GM18507 (cell line): ENCODE measurements around the gene DAGLB.
A peak's percentile ranks its signal among the peaks of the same experiment; 100 is the strongest.

Source experiments
- DNase-seq: peaks from one replicate; pipeline ENCODE4 v3.0.0; 2011; ENCODE audit warnings: low read depth; ENCODE audit not compliant: insufficient read length; ENCODE audit errors: extremely low spot score
- FAIRE-seq: peaks from 2 replicates; lab custom pipeline; 2011; peaks lifted over from hg19 to GRCh38; lab: Jason Lieb, UNC

Gene DAGLB

GRCh38 chr7:6447581-6448199 is at the start of gene DAGLB:
Gene DAGLB (minus strand): TSS chr7:6447954. CDS start chr7:6447842, 112 bp downstream.
- peak; percentile 96 for DNase-seq
- FAIRE-seq = peak; percentile 95

- FAIRE-seq (no peak), DNase-seq (no peak)
These were observed 49.8 kb upstream of the DAGLB start for GRCh38 chr7:6497637-6497905.

- DNase-seq (no peak), FAIRE-seq (no peak)
These were observed 49.3 kb upstream of the DAGLB start for GRCh38 chr7:6496842-6497636.

- FAIRE-seq (no peak), DNase-seq (no peak)
These were observed 48.0 kb upstream of the DAGLB start for GRCh38 chr7:6495597-6496262.

- FAIRE-seq (no peak), DNase-seq (no peak)
These were observed 46.6 kb upstream of the DAGLB start for GRCh38 chr7:6494365-6494764.

- FAIRE-seq = no peak
- no peak for DNase-seq
These were observed 43.4 kb upstream of the DAGLB start for GRCh38 chr7:6491194-6491593.

GRCh38 chr7:6489612-6490011 is 41.9 kb upstream of the DAGLB start:
- FAIRE-seq (no peak), DNase-seq (no peak)

- FAIRE-seq (no peak), DNase-seq (no peak)
These were observed 39.4 kb upstream of the DAGLB start for GRCh38 chr7:6487184-6487545.

- DNase-seq = no peak
- FAIRE-seq = no peak
These were observed 38.9 kb upstream of the DAGLB start for GRCh38 chr7:6486438-6487183.

- DNase-seq (no peak), FAIRE-seq (no peak)
These were observed 35.0 kb upstream of the DAGLB start for GRCh38 chr7:6482743-6483119.

GRCh38 chr7:6482307-6482706 is 34.6 kb upstream of the DAGLB start:
- FAIRE-seq (no peak), DNase-seq (no peak)

GRCh38 chr7:6481445-6481844 is 33.7 kb upstream of the DAGLB start:
- FAIRE-seq = no peak
- DNase-seq = no peak

GRCh38 chr7:6480323-6480660 is 32.5 kb upstream of the DAGLB start:
- no peak for DNase-seq
- FAIRE-seq = no peak

GRCh38 chr7:6479067-6479466 is 31.3 kb upstream of the DAGLB start:
- DNase-seq (no peak), FAIRE-seq (no peak)

GRCh38 chr7:6478186-6478585 is 30.4 kb upstream of the DAGLB start:
- FAIRE-seq = no peak
- no peak for DNase-seq

GRCh38 chr7:6477318-6477660 is 29.5 kb upstream of the DAGLB start:
- no peak for DNase-seq
- no peak for FAIRE-seq

- DNase-seq (no peak), FAIRE-seq (no peak)
These were observed 29.0 kb upstream of the DAGLB start for GRCh38 chr7:6476596-6477317.

- no peak for DNase-seq
- no peak for FAIRE-seq
These were observed 27.9 kb upstream of the DAGLB start for GRCh38 chr7:6475433-6476186.

- FAIRE-seq (no peak), DNase-seq (no peak)
These were observed 18.1 kb upstream of the DAGLB start for GRCh38 chr7:6465862-6466261.
